H1 (cell line): ENCODE measurements around the gene MAGI3.

Experiments used
- CEBPB ChIP-seq: IDR thresholded peaks from 2 replicates; pipeline ENCODE4 v1.6.1; 2012; ENCODE audit warnings: low read depth, low read length
- CTCF ChIP-seq, 3 experiments: IDR thresholded peaks; 1 replicate in 2 of 3; 2 replicates in 1 of 3; pipeline versions ENCODE4 v1.5.1 to v1.6.1; 2011; ENCODE audit warnings: low read length in 3 of 3, mild to moderate bottlenecking in 3 of 3, inconsistent platforms in 2 of 3, low read depth in 1 of 3, moderate library complexity in 1 of 3; ENCODE audit not compliant: insufficient read depth in 1 of 3; ENCODE audit errors: control extremely low read depth in 1 of 3
- GTF2F1 ChIP-seq: IDR thresholded peaks from 2 replicates; pipeline ENCODE4 v1.6.1; 2012; ENCODE audit warnings: low read depth, low read length, improper control_type of control experiment, borderline replicate concordance
- JUN ChIP-seq: IDR thresholded peaks from 2 replicates; pipeline ENCODE4 v1.6.1; 2011; ENCODE audit warnings: low read depth, mild to moderate bottlenecking, improper control_type of control experiment, low read length
- MAX ChIP-seq: IDR thresholded peaks from 2 replicates; pipeline ENCODE4 v1.6.1; 2012; ENCODE audit warnings: inconsistent platforms
- POLR2A ChIP-seq, 2 experiments: IDR thresholded peaks; 1 replicate in 1 of 2; 2 replicates in 1 of 2; pipeline ENCODE4 v1.6.1; 2011; ENCODE audit warnings: low read depth in 2 of 2, low read length in 2 of 2, mild to moderate bottlenecking in 2 of 2; ENCODE audit errors: control extremely low read depth in 1 of 2
- POLR2AphosphoS5 ChIP-seq: IDR thresholded peaks from 2 replicates; pipeline ENCODE4 v1.6.1; 2011; ENCODE audit warnings: low read depth, low read length
- RBBP5 ChIP-seq: IDR thresholded peaks from 2 replicates; pipeline ENCODE4 v1.7.1; 2012; ENCODE audit warnings: low read depth, mild to moderate bottlenecking, inconsistent platforms, low read length, moderate library complexity, borderline replicate concordance
- RFX5 ChIP-seq: IDR thresholded peaks from 2 replicates; pipeline ENCODE4 v1.6.1; 2011; ENCODE audit warnings: low read depth, low read length, improper control_type of control experiment, borderline replicate concordance
- SAP30 ChIP-seq: fragments of 300-600 bp; sonication (generic); IDR thresholded peaks from 2 replicates; pipeline ENCODE4 v1.7.1; 2012; ENCODE audit warnings: low read length, moderate library complexity, mild to moderate bottlenecking, inconsistent platforms; ENCODE audit not compliant: insufficient read depth, insufficient replicate concordance
- SP1 ChIP-seq: IDR thresholded peaks from 2 replicates; pipeline ENCODE4 v1.6.1; 2011; ENCODE audit warnings: low read depth, low read length
- SP2 ChIP-seq: IDR thresholded peaks from 2 replicates; pipeline ENCODE4 v1.6.1; 2012; ENCODE audit warnings: mild to moderate bottlenecking, low read length, inconsistent platforms
- TBP ChIP-seq: IDR thresholded peaks from 2 replicates; pipeline ENCODE4 v1.6.1; 2011; ENCODE audit warnings: low read depth, low read length, improper control_type of control experiment

GRCh38 chr1:113610372-113610771 lies 220.1 kb downstream of the MAGI3 start:
- TF ChIP-seq SP1, result no peak
- no peak for TF ChIP-seq CTCF (IDR thresholded peaks at IDR 0.05; ENCODE audit: control extremely low read depth in 1 of 3, insufficient read depth in 1 of 3, low read depth in 1 of 3, low read length in 3 of 3)
- no peak for TF ChIP-seq SP2
- TF ChIP-seq CEBPB, result no peak
- no peak for TF ChIP-seq RBBP5
- TF ChIP-seq POLR2A (IDR thresholded peaks at IDR 0.05; ENCODE audit: control extremely low read depth in 1 of 2, low read depth in 2 of 2, low read length in 2 of 2), result no peak
- no peak for TF ChIP-seq JUN
- TF ChIP-seq RFX5, result no peak
- no peak for TF ChIP-seq TBP
- TF ChIP-seq GTF2F1, result no peak
- TF ChIP-seq POLR2AphosphoS5, result no peak
- TF ChIP-seq MAX, result no peak
- TF ChIP-seq SAP30, result no peak
